ENCODE data around the gene PRMT2.

PRMT2 gene

GRCh38 chr21:46635324-46636180 lies at the start of gene PRMT2:
PRMT2 (plus strand) TSS chr21:46635674; CDS start chr21:46636952, 1,278 bp downstream.
- peak; percentile 91 for DNase-seq (ENCODE audit: low read depth)

GRCh38 chr21:46594276-46594675 lies 41.2 kb upstream of the PRMT2 start:
- DNase-seq (ENCODE audit: low read depth) = no peak

DNA sequence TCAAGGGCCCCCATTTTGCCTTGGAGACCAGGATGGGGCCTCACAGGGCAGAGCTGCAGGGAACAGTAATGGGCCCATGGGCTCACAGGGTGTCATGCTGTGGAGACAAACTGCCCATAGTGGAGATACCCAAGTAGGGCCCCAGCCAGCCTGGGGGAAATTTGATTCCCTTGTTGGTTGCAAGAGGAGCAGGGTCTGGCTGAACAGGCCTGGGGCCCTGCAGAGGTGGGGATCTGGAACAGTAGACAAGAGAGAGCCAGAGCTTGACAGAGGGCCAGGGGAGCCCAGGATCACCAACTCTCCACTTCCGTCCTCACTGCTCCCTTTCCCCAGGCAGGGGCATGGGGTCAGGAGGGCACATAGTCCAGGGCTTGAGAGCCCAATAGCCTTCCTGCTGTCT lies 39.3 kb upstream of the PRMT2 start:
- no peak for DNase-seq (ENCODE audit: low read depth)

- DNase-seq (ENCODE audit: low read depth) = no peak
Measured at GRCh38 chr21:46597031-46597430, 38.4 kb upstream of the PRMT2 start.

GRCh38 chr21:46597896-46598343 lies 37.6 kb upstream of the PRMT2 start:
- no peak for DNase-seq (ENCODE audit: low read depth)

DNA sequence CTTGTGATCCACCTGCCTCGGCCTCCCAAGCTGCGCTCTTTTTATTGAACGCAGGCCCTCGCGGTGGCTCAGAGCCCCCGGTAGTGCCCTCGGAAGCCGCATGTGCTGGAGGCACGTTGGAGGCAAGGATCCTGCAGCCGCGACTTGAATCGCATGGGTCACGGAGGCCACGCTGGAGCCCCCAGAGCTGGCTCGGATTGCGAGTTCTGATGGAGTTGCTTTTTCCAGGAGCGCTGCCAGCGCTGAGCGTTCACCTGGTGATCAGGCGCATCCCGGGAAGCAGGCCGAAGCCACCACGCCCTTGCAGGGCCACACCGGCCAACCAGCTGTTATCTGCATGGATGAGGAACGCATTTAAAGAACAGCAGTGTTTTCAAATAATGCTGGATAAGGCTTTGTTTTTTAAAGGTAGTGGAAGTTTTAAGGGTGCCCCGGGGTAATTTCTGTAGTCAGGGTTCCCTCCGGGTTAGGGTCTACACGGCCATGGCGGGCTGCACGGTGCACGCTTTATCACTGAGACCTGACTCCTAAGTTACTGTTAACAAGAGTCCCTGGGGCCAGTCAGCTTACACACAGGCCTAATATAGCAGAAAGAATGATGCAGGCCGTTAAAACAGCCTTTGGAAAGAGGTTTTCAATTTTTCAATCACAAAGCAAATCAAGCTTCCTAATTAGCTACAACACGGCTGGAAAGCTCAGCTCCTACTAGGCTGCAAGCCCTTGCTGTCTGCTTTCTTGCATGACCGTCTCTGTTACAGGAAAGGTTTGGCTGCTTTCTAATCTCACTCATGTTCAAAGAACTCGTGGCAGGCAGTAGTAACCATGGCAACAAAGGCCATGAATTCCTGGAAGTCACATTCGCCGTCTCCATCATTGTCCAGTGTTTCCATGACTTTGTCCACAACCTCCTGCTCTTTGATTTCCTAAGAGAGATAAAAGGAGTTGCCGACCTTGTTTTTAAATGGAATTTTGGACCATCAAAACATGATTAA lies 36.6 kb upstream of the PRMT2 start:
- DNase-seq (ENCODE audit: low read depth) = peak; percentile 91

- no peak for DNase-seq (ENCODE audit: low read depth)
Measured at GRCh38 chr21:46600305-46600704, 35.2 kb upstream of the PRMT2 start.

GRCh38 chr21:46600978-46601377 lies 34.5 kb upstream of the PRMT2 start:
- no peak for DNase-seq (ENCODE audit: low read depth)

- no peak for DNase-seq (ENCODE audit: low read depth)
Measured at GRCh38 chr21:46603228-46603627, 32.2 kb upstream of the PRMT2 start.

DNA sequence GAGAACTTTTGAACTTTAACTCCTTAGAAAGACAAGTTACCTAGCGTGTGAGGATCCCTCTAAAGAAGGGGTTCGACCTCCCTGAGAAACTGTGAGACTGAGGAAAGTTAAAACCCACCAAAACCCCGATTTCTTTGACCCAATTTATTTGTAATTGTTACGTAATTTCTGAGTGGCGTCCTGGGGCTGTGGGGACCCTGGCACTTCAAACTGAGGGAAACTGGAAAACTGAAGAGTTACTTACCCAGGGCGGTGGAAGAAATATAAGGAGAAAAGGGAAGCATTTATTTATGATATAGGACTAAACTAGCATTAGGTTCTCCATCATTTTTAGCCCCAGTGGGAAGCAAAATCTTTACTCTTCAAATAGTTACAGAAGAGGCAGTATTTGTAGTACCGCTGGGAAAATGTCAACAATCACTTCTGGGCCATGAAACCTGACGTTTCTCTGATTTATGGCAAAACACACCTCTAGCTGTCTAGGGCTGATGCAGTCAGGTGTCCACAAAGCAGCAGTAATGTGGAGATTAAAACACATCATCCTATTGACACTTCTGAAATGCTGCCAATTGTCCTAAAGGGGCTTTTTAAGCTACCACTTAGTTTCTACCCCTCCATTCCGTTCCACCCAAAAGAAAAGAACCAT lies 31.0 kb upstream of the PRMT2 start:
- DNase-seq (ENCODE audit: low read depth) = no peak

- no peak for DNase-seq (ENCODE audit: low read depth)
Measured at GRCh38 chr21:46604975-46605766, 30.3 kb upstream of the PRMT2 start, which contains the start of gene S100B. S100B (minus strand) TSS chr21:46605082; CDS start chr21:46602415, 2,667 bp downstream.

- no peak for DNase-seq (ENCODE audit: low read depth)
Measured at GRCh38 chr21:46605767-46606426, 29.6 kb upstream of the PRMT2 start.

DNA sequence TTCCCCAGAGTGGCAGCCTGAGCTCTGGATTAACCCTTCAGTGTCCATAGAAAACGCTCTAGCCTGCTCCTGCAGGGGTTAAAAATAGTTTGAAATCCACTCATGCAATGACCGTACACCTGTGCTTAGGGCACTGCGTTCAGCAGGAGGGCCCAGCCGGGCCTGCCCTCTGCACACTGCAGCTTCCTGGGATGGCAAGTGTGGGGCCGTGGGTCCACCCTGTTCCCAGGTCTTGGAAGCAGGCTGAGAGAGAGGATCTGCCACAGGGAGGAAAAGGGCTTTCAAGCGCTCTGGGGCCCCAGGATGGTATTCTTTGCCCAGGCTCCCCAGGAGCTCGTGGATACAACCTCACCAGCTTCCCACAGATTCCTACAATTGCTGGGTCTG lies 29.1 kb upstream of the PRMT2 start:
- no peak for DNase-seq (ENCODE audit: low read depth)

GRCh38 chr21:46607636-46608035 lies 27.8 kb upstream of the PRMT2 start:
- DNase-seq (ENCODE audit: low read depth) = no peak

DNA sequence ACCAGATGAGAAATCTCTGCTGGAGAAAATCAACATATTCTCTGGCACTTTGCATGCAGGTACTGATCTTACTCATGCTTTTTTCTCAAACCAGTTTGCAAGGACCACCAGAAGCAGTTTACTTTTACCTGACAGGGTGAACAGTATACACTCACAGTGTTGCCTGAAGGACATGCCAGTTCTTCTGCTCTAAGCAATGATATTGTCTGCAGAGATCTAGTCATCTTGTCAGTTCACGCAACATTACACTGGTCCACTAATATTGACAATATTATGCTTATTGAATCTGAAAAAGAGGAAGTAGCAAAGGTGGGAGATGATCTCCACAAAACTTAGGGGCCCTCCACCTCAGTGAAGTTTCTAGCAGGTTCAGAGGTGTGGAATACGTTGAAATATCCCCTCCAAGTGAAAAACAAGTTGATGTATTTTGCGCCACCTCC lies 26.8 kb upstream of the PRMT2 start:
- no peak for DNase-seq (ENCODE audit: low read depth)

DNA sequence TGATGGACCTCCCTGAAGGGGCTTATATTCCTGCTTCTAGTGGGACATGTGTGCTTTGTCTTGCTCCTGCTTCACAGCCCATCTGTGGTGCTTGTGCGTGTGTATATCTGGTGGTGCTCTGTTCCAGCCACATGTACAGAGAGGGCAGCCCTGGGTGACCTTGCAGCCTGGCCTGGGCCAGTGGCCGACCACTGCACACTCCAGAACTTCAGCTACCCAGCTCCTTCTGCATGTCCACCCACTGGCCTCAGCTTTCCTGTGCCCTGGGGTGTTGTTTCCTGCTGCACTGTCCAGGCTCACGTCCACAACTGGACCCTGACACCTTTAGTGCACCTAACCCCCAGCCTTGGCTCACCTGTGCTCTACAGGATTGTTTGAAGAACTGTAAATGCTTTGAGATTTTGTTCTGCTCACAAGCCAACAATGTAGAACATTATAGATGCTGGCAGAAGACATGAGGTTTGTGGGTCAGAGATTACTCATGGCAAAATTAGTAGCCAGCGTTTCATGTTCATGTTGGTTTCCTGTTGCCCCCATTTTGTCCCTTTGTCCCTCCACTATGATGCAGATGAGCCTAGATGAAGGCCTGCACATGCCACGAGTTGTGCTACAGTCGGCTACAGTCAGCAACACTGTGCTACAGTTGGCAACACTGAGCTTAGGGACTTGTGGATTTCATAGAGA lies 25.3 kb upstream of the PRMT2 start:
- no peak for DNase-seq (ENCODE audit: low read depth)

DNA sequence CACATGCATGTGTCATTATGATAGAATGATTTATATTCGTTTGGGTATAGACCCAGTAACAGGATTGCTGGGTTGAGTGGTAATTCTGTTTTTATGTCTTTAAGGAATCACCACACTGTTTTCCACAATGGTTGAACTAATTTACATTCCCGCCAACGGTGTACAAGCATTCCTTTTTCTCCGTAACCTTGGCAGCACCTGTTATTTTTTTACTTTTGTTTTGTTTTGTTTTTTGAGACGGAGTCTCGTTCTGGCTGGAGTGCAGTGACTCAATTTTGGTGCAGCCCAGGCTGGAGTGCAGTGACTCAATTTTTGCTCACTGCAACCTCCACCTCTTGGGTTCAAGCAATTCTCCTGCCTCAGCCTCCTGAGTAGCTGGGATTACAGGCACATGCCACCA lies 22.1 kb upstream of the PRMT2 start:
- no peak for DNase-seq (ENCODE audit: low read depth)

DNA sequence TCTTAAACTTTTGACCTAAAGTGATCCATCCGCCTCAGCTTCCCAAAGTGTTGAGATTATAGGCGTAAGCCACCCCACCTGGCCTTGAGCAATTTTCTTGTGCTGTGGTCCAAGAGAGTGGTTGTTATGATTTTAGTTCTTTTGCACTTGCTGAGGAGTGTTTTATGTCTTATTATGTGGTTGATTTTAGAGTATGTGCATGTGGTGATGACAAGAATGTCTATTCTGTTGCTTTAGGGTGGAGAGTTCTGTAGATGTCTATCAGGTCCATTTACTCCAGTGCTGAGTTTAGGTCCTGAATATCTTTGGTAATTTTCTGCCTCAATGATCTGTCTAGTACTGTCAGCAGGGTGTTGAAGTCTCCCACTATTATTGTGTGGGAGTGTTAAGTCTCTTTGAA lies 19.4 kb upstream of the PRMT2 start:
- DNase-seq (ENCODE audit: low read depth) = no peak

DNA sequence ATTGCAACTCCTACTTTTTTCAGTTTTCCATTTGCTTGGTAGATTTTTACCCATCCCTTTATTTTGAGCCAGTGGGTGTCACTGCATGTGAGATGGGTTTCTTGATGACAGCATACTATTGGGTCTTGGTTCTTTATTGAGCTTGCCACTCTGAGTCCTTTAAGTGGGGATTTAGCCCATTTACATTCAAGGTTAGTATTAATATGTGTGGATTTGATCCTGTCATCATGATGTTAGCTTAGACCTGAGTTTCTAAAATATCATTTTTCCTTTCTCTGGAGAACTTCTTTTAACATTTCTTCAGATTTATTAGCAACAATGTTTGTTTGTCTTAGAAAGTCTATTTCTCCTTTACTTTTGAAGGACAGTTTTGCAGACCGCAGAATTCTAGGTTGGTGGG lies 18.8 kb upstream of the PRMT2 start:
- no peak for DNase-seq (ENCODE audit: low read depth)
